Ovary (tissue), 9 donors: ENCODE results near the gene PLCB4. TPM values are rescaled to one million over a fixed set of nuclear protein-coding genes. Genes with fewer than 3 reads are reported as not detected.

Source experiments
- DNase-seq, 5 donors: peaks; one replicate each; pipeline ENCODE4 v3.0.0-alpha.2; 2019 to 2020
- H3K27ac ChIP-seq, 2 donors: fragments of 200-600 bp; one replicate each; pipeline versions ENCODE4 v1.5.1 to v1.8.0; 2019 to 2022
- H3K27me3 ChIP-seq: fragments of 200-600 bp; one replicate; pipeline ENCODE4 v1.8.0; 2022
- H3K36me3 ChIP-seq: fragments of 200-600 bp; sonication (generic); one replicate; pipeline ENCODE4 v1.5.1; 2019
- H3K4me1 ChIP-seq: one replicate; pipeline ENCODE4 v1.8.1; 2013; ENCODE audit warnings: mild to moderate bottlenecking, moderate library complexity; ENCODE audit not compliant: insufficient read depth
- H3K4me3 ChIP-seq: fragments of 200-600 bp; sonication (generic); one replicate; pipeline ENCODE4 v1.5.1; 2017
- H3K9me3 ChIP-seq, 2 donors: fragments of 200-600 bp in 1 of 2; sonication (generic) in 1 of 2; one replicate each; pipeline versions ENCODE4 v1.5.1 to v1.8.1; 2013 to 2019; ENCODE audit warnings: mild to moderate bottlenecking in 1 of 2, moderate library complexity in 1 of 2
- EP300 ChIP-seq: sonication (generic); formaldehyde crosslinking; IDR thresholded peaks from one replicate; pipeline ENCODE4 v1.6.1; 2017; ENCODE audit warnings: antibody characterized with exemption
- POLR2A ChIP-seq: fragments of 450-650 bp; IDR thresholded peaks from one replicate; pipeline ENCODE4 v1.6.1; 2017; ENCODE audit warnings: antibody characterized with exemption, mild to moderate bottlenecking, moderate library complexity
- WGBS, 3 donors: extraction: QIAGEN DNeasy Blood & Tissue Kit in 1 of 3; methylation state at CpG; one replicate each; pipeline versions ENCODE4 v1.1.5 to v1.1.7; 2013 to 2017; 5-methylcytosine and 5-hydroxymethylcytosine counted together
- intact Hi-C, 4 donors: fragments of 100-400 bp; cut with DNase I; formaldehyde crosslinking; loops; one replicate each; pipeline versions ENCODE4 v1.11.0 to v1.15.1; 2022 to 2023
- polyA plus RNA-seq, 2 donors: library from polyadenylated mRNA; stranded (reverse); fragments of 200-250 nt in 1 of 2; fragments of 350-450 nt in 1 of 2; fragmentation: Illumina TruSeq in 1 of 2; extraction: RNeasy Lipid Tissue Mini Kit (QIAGEN cat#74804) in 1 of 2; gene quantifications; one replicate each; pipeline ENCODE4 v1.2.3, GENCODE V29; 2013 to 2014
- total RNA-seq, 7 donors: library from RNA; depleted of rRNA in 2 of 7; stranded (reverse); fragments of >200 nt in 2 of 7; fragmentation: NEBNext Ultra II Directional in 3 of 7; extraction: Animal tissue kit (Norgen Biotek cat#: 25700) in 3 of 7; gene quantifications; one replicate each; pipeline versions ENCODE4 v1.1.0 to v1.2.4, GENCODE V29; 2016 to 2023
- TF ChIP-seq, protein P1 (sequence below), 3 donors: fragments of 450-650 bp in 2 of 3; fragments of 200-600 bp in 1 of 3; IDR thresholded peaks; one replicate each; pipeline versions ENCODE4 v1.5.1 to v1.8.0; 2016 to 2022; ENCODE audit warnings: antibody characterized with exemption in 3 of 3, mild to moderate bottlenecking in 1 of 3
- donor health status: DM: no; HTN: no; CAD: no; lungs with moderate emphysema.
- donor health status: DM: no; HTN: no; CAD: no.
- donor health status: Bipolar disorder and iron deficiency.
- donor health status: DM: yes; HTN: yes; CAD: no.
- donor health status: DM: no; HTN: no; CAD: no.
- donor health status: DM: yes; HTN: yes; CAD: no.

PLCB4 gene
- total and polyA plus RNA-seq, 9 donors = 2.8 to 11.8 (median 5.6) TPM

DNA sequence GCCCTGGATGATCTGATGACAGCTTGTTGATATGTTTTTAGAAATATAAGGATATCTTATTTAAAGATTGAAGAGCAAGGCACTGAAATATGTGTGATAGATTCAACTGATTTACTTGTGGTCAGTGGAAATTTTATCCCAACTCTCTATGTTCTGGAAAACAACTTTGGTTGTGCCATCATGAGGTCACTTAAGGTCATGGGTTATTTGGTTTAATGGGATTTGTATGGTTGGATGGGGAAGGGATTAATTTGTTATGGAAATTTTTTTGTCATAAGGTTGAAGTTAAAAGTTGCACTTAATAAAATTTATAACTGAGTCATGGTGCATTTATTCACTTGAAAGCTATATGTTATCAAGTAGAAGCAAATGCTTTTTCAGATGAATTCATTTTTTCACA is 231.2 kb downstream of the PLCB4 start:
- Histone ChIP-seq H3K4me1 (no peaks in the 10 kb centered on the region), H3K27ac (no peak overlapping the region), H3K36me3 (no peaks in the 10 kb centered on the region), H3K4me3 (no peak overlapping the region), H3K27me3 (no peaks in the 10 kb centered on the region), H3K9me3 (no peaks in the 10 kb centered on the region)
- DNase-seq = no peak
- TF ChIP-seq EP300 (no peak), POLR2A (no peak)
- TF ChIP-seq, protein P1, sequence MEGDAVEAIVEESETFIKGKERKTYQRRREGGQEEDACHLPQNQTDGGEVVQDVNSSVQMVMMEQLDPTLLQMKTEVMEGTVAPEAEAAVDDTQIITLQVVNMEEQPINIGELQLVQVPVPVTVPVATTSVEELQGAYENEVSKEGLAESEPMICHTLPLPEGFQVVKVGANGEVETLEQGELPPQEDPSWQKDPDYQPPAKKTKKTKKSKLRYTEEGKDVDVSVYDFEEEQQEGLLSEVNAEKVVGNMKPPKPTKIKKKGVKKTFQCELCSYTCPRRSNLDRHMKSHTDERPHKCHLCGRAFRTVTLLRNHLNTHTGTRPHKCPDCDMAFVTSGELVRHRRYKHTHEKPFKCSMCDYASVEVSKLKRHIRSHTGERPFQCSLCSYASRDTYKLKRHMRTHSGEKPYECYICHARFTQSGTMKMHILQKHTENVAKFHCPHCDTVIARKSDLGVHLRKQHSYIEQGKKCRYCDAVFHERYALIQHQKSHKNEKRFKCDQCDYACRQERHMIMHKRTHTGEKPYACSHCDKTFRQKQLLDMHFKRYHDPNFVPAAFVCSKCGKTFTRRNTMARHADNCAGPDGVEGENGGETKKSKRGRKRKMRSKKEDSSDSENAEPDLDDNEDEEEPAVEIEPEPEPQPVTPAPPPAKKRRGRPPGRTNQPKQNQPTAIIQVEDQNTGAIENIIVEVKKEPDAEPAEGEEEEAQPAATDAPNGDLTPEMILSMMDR (IDR thresholded peaks at IDR 0.05) = no peak
- intact Hi-C loops = no loop called here

DNA sequence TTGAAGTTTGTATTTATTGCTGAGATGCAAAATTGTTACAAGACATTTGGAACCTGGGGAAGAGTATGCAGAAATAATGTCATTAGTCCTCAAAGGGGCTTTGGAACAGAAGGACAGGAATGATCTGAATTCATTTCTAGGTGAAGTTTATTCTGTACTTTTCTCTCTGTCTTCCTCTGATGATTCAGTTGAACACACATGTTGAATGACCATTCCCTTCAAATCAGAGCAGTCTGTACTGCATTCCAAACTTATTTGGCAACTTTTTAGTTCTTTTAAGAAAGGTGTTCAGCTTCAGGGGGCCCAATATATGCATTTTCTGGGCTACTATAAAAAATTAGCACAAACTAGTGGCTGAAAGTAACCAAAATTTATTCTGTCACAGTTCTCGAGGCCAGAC is 231.6 kb downstream of the PLCB4 start:
- Histone ChIP-seq H3K4me3 (no peak overlapping the region), H3K36me3 (no peaks in the 10 kb centered on the region), H3K4me1 (no peaks in the 10 kb centered on the region), H3K9me3 (no peaks in the 10 kb centered on the region), H3K27me3 (no peaks in the 10 kb centered on the region), H3K27ac (no peak overlapping the region)
- 88 to 93% (median 89%) methylated on average over 1 of the region's 1 CpG for WGBS, 3 donors
- TF ChIP-seq POLR2A (no peak), EP300 (no peak)
- TF ChIP-seq, protein P1 (IDR thresholded peaks at IDR 0.05) = no peak
- no peak for DNase-seq
- intact Hi-C loops = no loop called here

- TF ChIP-seq, protein P1 (IDR thresholded peaks at IDR 0.05) = no peak
- TF ChIP-seq POLR2A = no peak
- DNase-seq = no peak
- Histone ChIP-seq H3K27me3 (no peaks in the 10 kb centered on the region), H3K36me3 (no peaks in the 10 kb centered on the region), H3K4me1 (no peaks in the 10 kb centered on the region), H3K27ac (no peak overlapping the region), H3K4me3 (no peak overlapping the region), H3K9me3 (no peaks in the 10 kb centered on the region)
- intact Hi-C loops = no loop called here
- WGBS, 3 donors = 77 to 84% (median 78%) methylated on average over 10 of the region's 10 CpGs
Measured at GRCh38 chr20:9301129-9302090, 232.5 kb downstream of the PLCB4 start.

DNA sequence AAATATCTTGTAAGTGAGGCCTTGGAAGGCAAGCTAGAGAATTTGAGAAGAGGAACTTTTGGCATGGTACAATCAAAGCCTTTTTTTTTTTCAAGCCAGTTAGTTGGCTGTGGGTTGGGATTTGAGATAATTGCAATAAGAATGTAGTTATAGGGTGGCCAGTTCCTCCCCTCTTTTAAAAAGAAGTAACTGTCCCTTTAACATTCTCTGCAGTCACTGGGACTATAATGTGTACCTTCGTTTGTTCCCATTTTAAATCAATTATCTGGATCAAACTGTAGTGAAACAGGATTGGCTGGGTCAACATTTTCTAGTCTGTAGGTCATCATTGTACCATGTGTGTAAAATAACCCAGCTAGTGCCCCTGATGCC is 233.2 kb downstream of the PLCB4 start:
- WGBS, 3 donors = 39 to 77% (median 58%) methylated on average over 1 of the region's 1 CpG

More for the DNA sequence above, 233.2 kb downstream of the PLCB4 start:
- intact Hi-C loops = no loop called here
- H3K27me3 ChIP-seq = no peaks in the 10 kb centered on the region
- no peak for TF ChIP-seq POLR2A
- no peak for TF ChIP-seq EP300
- TF ChIP-seq, protein P1 (IDR thresholded peaks at IDR 0.05) = no peak
- no peaks in the 10 kb centered on the region for H3K4me1 ChIP-seq
- DNase-seq = no peak
- H3K27ac ChIP-seq = no peak overlapping the region
- no peaks in the 10 kb centered on the region for H3K36me3 ChIP-seq
- H3K9me3 ChIP-seq = no peaks in the 10 kb centered on the region
- no peak overlapping the region for H3K4me3 ChIP-seq
